Stimulated activated CD4-positive, alpha-beta T cell treated with anti-CD3 and anti-CD28 coated beads, TNF-alpha, amount 100 ng/mL, for 1 hour (primary cell): Measurements from ENCODE around the gene PITPNC1.
A peak's percentile ranks its signal among the peaks of the same experiment; 100 is the strongest.
"Not testable (repeated sequence)": the region's sequence is repeated elsewhere in the genome, so short reads cannot be mapped to it uniquely, and the experiment has no call there.

Experiments used
- DNase-seq, 3 donors: peaks; one replicate each; pipeline ENCODE4 v3.0.0-alpha.2; 2020; ENCODE audit warnings: low read depth in 3 of 3, low spot score in 1 of 3

The PITPNC1 gene

GRCh38 chr17:67458203-67458602 is 81.1 kb downstream of the PITPNC1 start:
- no peak for DNase-seq

- DNase-seq = no peak
Observed at GRCh38 chr17:67459985-67460384, 82.9 kb downstream of the PITPNC1 start.

- DNase-seq = no peak
Observed at GRCh38 chr17:67461228-67461780, 84.2 kb downstream of the PITPNC1 start.

GRCh38 chr17:67461876-67462275 is 84.8 kb downstream of the PITPNC1 start:
- no peak for DNase-seq

- DNase-seq = no peak
Observed at GRCh38 chr17:67466251-67466796, 89.2 kb downstream of the PITPNC1 start.

GRCh38 chr17:67467500-67468455 is 90.7 kb downstream of the PITPNC1 start:
- no peak for DNase-seq

- DNase-seq = no peak
Observed at GRCh38 chr17:67469208-67469980, 92.3 kb downstream of the PITPNC1 start.

- no peak for DNase-seq
Observed at GRCh38 chr17:67470163-67470562, 93.1 kb downstream of the PITPNC1 start.

GRCh38 chr17:67471118-67471517 is 94.0 kb downstream of the PITPNC1 start:
- DNase-seq = no peak

GRCh38 chr17:67472606-67473005 is 95.5 kb downstream of the PITPNC1 start:
- DNase-seq = not testable (repeated sequence)

GRCh38 chr17:67474081-67474661 is 97.1 kb downstream of the PITPNC1 start:
- DNase-seq = no peak

GRCh38 chr17:67475161-67475937 is 98.3 kb downstream of the PITPNC1 start:
- peak; percentile 60 to 77 (median 75) for DNase-seq

- no peak for DNase-seq
Observed at GRCh38 chr17:67476787-67477335, 99.8 kb downstream of the PITPNC1 start.

GRCh38 chr17:67477687-67478086 is 100.6 kb downstream of the PITPNC1 start:
- peak in 1 of 3 donors; percentile 21 for DNase-seq

- DNase-seq = no peak
Observed at GRCh38 chr17:67478401-67479041, 101.4 kb downstream of the PITPNC1 start.

- no peak for DNase-seq
Observed at GRCh38 chr17:67479148-67479547, 102.1 kb downstream of the PITPNC1 start.

GRCh38 chr17:67480959-67481358 is 103.9 kb downstream of the PITPNC1 start:
- DNase-seq = not testable (repeated sequence)

GRCh38 chr17:67481808-67482207 is 104.7 kb downstream of the PITPNC1 start:
- DNase-seq = no peak

GRCh38 chr17:67482764-67483163 is 105.7 kb downstream of the PITPNC1 start:
- no peak for DNase-seq
